Measurements from ENCODE around the gene AOAH. TPM values are rescaled to one million over a fixed set of nuclear protein-coding genes. Genes with fewer than 3 reads are reported as not detected.
"Not testable (repeated sequence)": the region's sequence is repeated elsewhere in the genome, so short reads cannot be mapped to it uniquely, and the experiment has no call there.

The AOAH gene
- total RNA-seq, 4 donors from 2014 or later, result 1.1 to 4.8 (median 1.6) TPM

DNA sequence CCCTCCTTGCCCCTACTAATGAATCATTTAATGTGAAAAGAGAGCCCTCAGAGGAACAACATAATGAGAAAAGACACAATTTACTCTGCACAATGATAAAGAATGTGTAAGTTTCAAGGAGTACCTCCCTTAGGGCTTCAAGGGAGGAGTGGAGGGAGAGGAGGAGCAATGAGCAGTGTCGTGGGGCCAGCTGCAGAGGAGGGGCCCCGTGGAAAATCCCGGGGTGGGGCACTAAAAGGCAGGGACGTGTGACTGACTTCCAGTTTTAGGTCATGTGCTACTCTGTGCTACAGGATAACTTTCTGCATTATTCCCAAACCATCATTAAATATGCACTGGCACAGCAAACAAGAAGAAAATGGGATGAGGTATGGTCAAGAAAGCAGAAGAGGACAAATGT lies 226.5 kb downstream of the AOAH start:
- Histone ChIP-seq H3K9me3 (no peaks in the 10 kb centered on the region), H3K27ac (no peak overlapping the region), H3K4me1 (peaks cover 8% of the 10 kb centered on the region), H3K27me3 (no peaks in the 10 kb centered on the region), H3K4me3 (no peak overlapping the region), H3K36me3 (no peaks in the 10 kb centered on the region)
- peak in 1 of 2 donors; percentile 54 for DNase-seq (ENCODE audit: low spot score in 2 of 2)
- no peak for TF ChIP-seq POLR2AphosphoS5 (IDR thresholded peaks at IDR 0.05)
- TF ChIP-seq, protein P1, sequence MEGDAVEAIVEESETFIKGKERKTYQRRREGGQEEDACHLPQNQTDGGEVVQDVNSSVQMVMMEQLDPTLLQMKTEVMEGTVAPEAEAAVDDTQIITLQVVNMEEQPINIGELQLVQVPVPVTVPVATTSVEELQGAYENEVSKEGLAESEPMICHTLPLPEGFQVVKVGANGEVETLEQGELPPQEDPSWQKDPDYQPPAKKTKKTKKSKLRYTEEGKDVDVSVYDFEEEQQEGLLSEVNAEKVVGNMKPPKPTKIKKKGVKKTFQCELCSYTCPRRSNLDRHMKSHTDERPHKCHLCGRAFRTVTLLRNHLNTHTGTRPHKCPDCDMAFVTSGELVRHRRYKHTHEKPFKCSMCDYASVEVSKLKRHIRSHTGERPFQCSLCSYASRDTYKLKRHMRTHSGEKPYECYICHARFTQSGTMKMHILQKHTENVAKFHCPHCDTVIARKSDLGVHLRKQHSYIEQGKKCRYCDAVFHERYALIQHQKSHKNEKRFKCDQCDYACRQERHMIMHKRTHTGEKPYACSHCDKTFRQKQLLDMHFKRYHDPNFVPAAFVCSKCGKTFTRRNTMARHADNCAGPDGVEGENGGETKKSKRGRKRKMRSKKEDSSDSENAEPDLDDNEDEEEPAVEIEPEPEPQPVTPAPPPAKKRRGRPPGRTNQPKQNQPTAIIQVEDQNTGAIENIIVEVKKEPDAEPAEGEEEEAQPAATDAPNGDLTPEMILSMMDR (IDR thresholded peaks at IDR 0.05), result no peak
- no peak for TF ChIP-seq POLR2A (IDR thresholded peaks at IDR 0.05)
- TF ChIP-seq EP300 (IDR thresholded peaks at IDR 0.05), result no peak
- WGBS, result 35% methylated on average over 4 of the region's 4 CpGs

DNA sequence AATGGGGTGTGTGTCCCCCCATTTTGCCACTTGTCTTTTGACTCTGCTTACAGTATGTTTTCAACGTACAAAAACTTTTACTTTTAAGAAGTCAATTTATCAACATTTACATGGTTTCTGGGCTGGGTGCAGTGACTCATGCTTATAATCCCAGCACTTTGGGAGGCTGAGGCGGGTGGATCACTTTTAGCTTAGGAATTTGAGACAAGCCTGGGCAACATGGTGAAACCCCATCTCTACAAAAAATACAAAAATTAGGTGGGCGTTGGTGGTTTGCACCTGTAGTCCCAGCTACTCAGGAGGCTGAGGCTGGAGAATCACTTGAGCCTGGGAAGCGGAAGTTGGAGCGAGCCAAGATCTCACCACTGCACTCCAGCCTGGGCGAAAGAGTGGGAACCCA lies 227.1 kb downstream of the AOAH start:
- not testable (repeated sequence) for H3K4me1 ChIP-seq, H3K4me3 ChIP-seq, H3K36me3 ChIP-seq, H3K9me3 ChIP-seq, H3K27ac ChIP-seq, H3K27me3 ChIP-seq
- peak in 1 of 2 donors; percentile 28 for DNase-seq (ENCODE audit: low spot score in 2 of 2)
- WGBS, result 48% methylated on average over 6 of the region's 6 CpGs

DNA sequence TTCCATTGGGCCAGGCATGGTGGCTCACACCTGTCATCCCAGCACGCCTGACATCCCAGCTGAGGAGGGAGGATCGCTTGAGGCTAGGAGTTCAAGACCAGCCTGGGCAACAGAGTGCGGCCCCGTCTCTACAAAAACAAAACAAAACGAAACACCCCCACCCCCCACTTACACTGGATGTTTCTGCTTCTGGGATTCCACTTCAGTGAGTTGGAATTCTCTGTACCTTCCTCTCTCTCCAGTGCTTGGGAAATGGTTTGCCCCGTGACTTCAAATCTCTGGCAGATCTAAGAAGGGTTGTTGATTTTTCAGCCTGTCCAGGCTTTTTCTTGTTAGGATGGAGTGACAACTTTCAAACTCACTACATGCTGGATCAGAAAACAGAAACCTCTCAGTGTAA lies 227.7 kb downstream of the AOAH start:
- Histone ChIP-seq H3K9me3 (no peaks in the 10 kb centered on the region), H3K27me3 (no peaks in the 10 kb centered on the region), H3K4me3 (no peak overlapping the region), H3K4me1 (peaks cover 8% of the 10 kb centered on the region), H3K27ac (no peak overlapping the region), H3K36me3 (no peaks in the 10 kb centered on the region)
- WGBS, result 81% methylated on average over 6 of the region's 6 CpGs
- DNase-seq (ENCODE audit: low spot score in 2 of 2), result peak in 1 of 2 donors; percentile 41
- TF ChIP-seq POLR2A (IDR thresholded peaks at IDR 0.05) (no peak), EP300 (IDR thresholded peaks at IDR 0.05) (no peak), POLR2AphosphoS5 (IDR thresholded peaks at IDR 0.05) (no peak)
- TF ChIP-seq, protein P1 (IDR thresholded peaks at IDR 0.05), result no peak

DNA sequence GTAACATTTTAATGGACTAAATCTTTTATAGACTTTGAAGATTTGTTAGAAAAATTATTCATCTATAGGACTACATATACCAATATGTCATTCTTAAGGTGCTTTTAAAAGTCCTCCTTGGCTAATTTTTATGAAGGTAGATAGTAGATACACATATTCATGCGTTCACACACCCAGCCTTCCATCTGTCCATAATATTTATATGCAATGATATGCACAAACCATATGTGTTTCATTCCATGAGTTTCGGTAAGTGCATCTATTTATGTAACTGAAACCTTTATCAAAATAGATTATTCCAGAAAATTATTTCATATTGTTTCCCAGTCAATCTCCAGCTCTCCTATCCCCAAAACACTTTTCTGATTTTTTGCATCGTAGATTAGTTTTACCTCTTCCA lies 233.0 kb downstream of the AOAH start:
- Histone ChIP-seq H3K4me1 (peaks cover 4% of the 10 kb centered on the region), H3K36me3 (no peaks in the 10 kb centered on the region), H3K4me3 (no peak overlapping the region), H3K9me3 (no peaks in the 10 kb centered on the region), H3K27ac (no peak overlapping the region), H3K27me3 (no peaks in the 10 kb centered on the region)
- WGBS, result 84% methylated on average over 3 of the region's 3 CpGs
- no peak for DNase-seq (ENCODE audit: low spot score in 2 of 2)
- TF ChIP-seq POLR2AphosphoS5 (IDR thresholded peaks at IDR 0.05), result no peak
- TF ChIP-seq, protein P1 (IDR thresholded peaks at IDR 0.05), result no peak
- no peak for TF ChIP-seq EP300 (IDR thresholded peaks at IDR 0.05)
- no peak for TF ChIP-seq POLR2A (IDR thresholded peaks at IDR 0.05)

DNA sequence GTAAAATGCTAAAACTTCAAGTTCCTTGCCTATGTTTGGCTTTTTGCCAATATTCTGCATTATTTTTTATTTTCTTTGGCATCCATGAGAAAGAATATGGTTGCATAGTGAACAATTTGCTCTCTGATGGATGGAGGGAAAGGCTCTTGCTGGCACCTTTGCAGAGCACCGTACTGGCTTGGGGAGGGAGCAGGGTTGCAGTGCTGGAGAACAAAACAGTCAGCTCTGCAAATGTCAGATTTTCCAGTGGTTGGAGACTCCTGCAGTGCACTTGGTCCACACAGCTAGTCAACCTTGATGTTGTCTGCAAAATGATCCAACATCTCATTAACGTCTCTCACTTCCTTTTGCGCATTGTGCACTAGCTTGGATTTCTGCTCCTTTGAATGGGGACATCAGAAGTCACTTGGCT lies 233.9 kb downstream of the AOAH start:
- Histone ChIP-seq H3K27ac (no peak overlapping the region), H3K9me3 (no peaks in the 10 kb centered on the region), H3K36me3 (no peaks in the 10 kb centered on the region), H3K4me1 (peaks cover 4% of the 10 kb centered on the region), H3K4me3 (no peak overlapping the region), H3K27me3 (no peaks in the 10 kb centered on the region)
- 27% methylated on average over 3 of the region's 3 CpGs for WGBS
- TF ChIP-seq, protein P1 (IDR thresholded peaks at IDR 0.05), result no peak
- TF ChIP-seq POLR2A (IDR thresholded peaks at IDR 0.05), result no peak
- TF ChIP-seq EP300 (IDR thresholded peaks at IDR 0.05), result no peak
- TF ChIP-seq POLR2AphosphoS5 (IDR thresholded peaks at IDR 0.05), result no peak
- DNase-seq (ENCODE audit: low spot score in 2 of 2), result no peak

DNA sequence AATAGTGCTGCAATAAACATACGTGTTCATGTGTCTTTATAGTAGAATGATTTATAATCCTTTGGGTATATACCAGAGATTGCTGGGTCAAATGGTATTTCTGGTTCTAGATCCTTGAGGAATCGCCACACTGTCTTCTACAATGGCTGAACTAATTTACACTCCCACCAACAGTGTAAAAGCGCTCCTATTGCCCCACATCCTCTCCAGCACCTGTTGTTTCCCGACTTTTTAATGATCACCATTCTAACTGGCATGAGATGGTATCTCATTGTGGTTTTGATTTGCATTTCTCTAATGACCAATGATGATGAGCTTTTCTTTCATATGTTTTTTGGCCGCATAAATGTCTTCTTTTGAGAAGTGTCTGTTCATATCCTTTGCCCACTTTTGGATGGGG lies 235.6 kb downstream of the AOAH start:
- not testable (repeated sequence) for DNase-seq (ENCODE audit: low spot score in 2 of 2); H3K36me3 ChIP-seq; H3K27me3 ChIP-seq; H3K9me3 ChIP-seq; H3K4me1 ChIP-seq; H3K27ac ChIP-seq; H3K4me3 ChIP-seq
- whole genome bisulfite sequencing, result 94% methylated on average over 5 of the region's 5 CpGs

All from suprapubic skin (tissue), 4 donors.